Measurements from ENCODE around the gene QRSL1. TPM values are rescaled to one million over a fixed set of nuclear protein-coding genes. Genes with fewer than 3 reads are reported as not detected.
A peak's percentile ranks its signal among the peaks of the same experiment; 100 is the strongest.

Gene QRSL1
- total RNA-seq, 1 donor from 2014 or later, result 10.9 TPM

- Mint-ChIP-seq H3K27me3 (ENCODE audit: unreplicated experiment) (peaks cover 2% of the 10 kb centered on the region), H3K4me3 (ENCODE audit: unreplicated experiment) (no peak overlapping the region), H3K9me3 (ENCODE audit: unreplicated experiment) (no peaks in the 10 kb centered on the region), H3K36me3 (ENCODE audit: low read depth, unreplicated experiment) (peaks cover 11% of the 10 kb centered on the region), H3K4me1 (ENCODE audit: unreplicated experiment) (no peaks in the 10 kb centered on the region), H3K27ac (ENCODE audit: unreplicated experiment) (no peak overlapping the region)
- no peak for TF ChIP-seq CTCF (IDR thresholded peaks at IDR 0.05; ENCODE audit: unreplicated experiment)
- no peak for DNase-seq (ENCODE audit: low spot score)
Measured at GRCh38 chr6:106648651-106649308, 19.4 kb downstream of the QRSL1 start.

- no peak for DNase-seq (ENCODE audit: low spot score)
- no peaks in the 10 kb centered on the region for H3K9me3 Mint-ChIP-seq (ENCODE audit: unreplicated experiment)
- peak overlapping the region; percentile 53 for H3K4me3 Mint-ChIP-seq (ENCODE audit: unreplicated experiment)
- H3K27me3 Mint-ChIP-seq (ENCODE audit: unreplicated experiment), result no peaks in the 10 kb centered on the region
- H3K27ac Mint-ChIP-seq (ENCODE audit: unreplicated experiment), result no peak overlapping the region
- H3K4me1 Mint-ChIP-seq (ENCODE audit: unreplicated experiment), result no peaks in the 10 kb centered on the region
- TF ChIP-seq CTCF (IDR thresholded peaks at IDR 0.05; ENCODE audit: unreplicated experiment), result no peak
- H3K36me3 Mint-ChIP-seq (ENCODE audit: low read depth, unreplicated experiment), result peaks cover 48% of the 10 kb centered on the region
Measured at GRCh38 chr6:106658469-106658868, 29.1 kb downstream of the QRSL1 start.

- Mint-ChIP-seq H3K27ac (ENCODE audit: unreplicated experiment) (no peak overlapping the region), H3K4me3 (ENCODE audit: unreplicated experiment) (no peak overlapping the region), H3K9me3 (ENCODE audit: unreplicated experiment) (no peaks in the 10 kb centered on the region), H3K36me3 (ENCODE audit: low read depth, unreplicated experiment) (peaks cover 45% of the 10 kb centered on the region), H3K4me1 (ENCODE audit: unreplicated experiment) (no peaks in the 10 kb centered on the region), H3K27me3 (ENCODE audit: unreplicated experiment) (peaks cover 1% of the 10 kb centered on the region)
- no peak for TF ChIP-seq CTCF (IDR thresholded peaks at IDR 0.05; ENCODE audit: unreplicated experiment)
- no peak for DNase-seq (ENCODE audit: low spot score)
Measured at GRCh38 chr6:106659859-106660258, 30.5 kb downstream of the QRSL1 start.

- no peak for TF ChIP-seq CTCF (IDR thresholded peaks at IDR 0.05; ENCODE audit: unreplicated experiment)
- Mint-ChIP-seq H3K27ac (ENCODE audit: unreplicated experiment) (no peak overlapping the region), H3K4me3 (ENCODE audit: unreplicated experiment) (no peak overlapping the region), H3K9me3 (ENCODE audit: unreplicated experiment) (no peaks in the 10 kb centered on the region), H3K4me1 (ENCODE audit: unreplicated experiment) (no peaks in the 10 kb centered on the region), H3K36me3 (ENCODE audit: low read depth, unreplicated experiment) (peaks cover 33% of the 10 kb centered on the region), H3K27me3 (ENCODE audit: unreplicated experiment) (peaks cover 1% of the 10 kb centered on the region)
- DNase-seq (ENCODE audit: low spot score), result no peak
Measured at GRCh38 chr6:106662458-106662857, 33.1 kb downstream of the QRSL1 start.

- Mint-ChIP-seq H3K27ac (ENCODE audit: unreplicated experiment) (no peak overlapping the region), H3K4me1 (ENCODE audit: unreplicated experiment) (no peaks in the 10 kb centered on the region), H3K4me3 (ENCODE audit: unreplicated experiment) (no peak overlapping the region), H3K36me3 (ENCODE audit: low read depth, unreplicated experiment) (peaks cover 3% of the 10 kb centered on the region), H3K9me3 (ENCODE audit: unreplicated experiment) (no peaks in the 10 kb centered on the region), H3K27me3 (ENCODE audit: unreplicated experiment) (peaks cover 1% of the 10 kb centered on the region)
- TF ChIP-seq CTCF (IDR thresholded peaks at IDR 0.05; ENCODE audit: unreplicated experiment), result no peak
- DNase-seq (ENCODE audit: low spot score), result no peak
Measured at GRCh38 chr6:106666282-106667021, 37.1 kb downstream of the QRSL1 start.

All from endothelial cell (in vitro differentiated cells).